ENCODE data around the gene TSR1.

DNA sequence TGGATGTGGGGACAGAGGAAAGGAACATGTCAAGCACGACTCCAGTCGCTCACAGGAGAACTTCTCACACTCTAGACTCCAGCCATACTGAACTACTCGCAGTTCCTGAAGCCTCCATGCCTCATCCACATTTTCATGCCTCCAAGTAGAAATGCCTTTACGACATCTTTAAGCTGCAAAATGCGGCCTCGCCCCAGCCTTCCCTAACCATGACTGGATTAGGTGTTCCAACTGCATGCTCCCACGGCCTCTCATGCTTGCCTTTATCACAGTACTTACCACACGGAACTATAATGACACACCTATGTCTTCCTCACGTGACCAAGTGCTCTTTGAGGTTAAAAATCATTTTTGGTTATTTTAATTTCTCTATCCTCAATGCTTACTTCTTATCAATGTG is 56.5 kb downstream of the TSR1 start:
- no peak for TF ChIP-seq EZH2 (IDR thresholded peaks at IDR 0.05; ENCODE audit: low read length, missing control alignments)
- no peak for TF ChIP-seq CTCF (conservative IDR thresholded peaks at IDR 0.05 in 1 of 2, IDR thresholded peaks at IDR 0.05 in 1 of 2; ENCODE audit: low read depth in 1 of 2, low read length in 2 of 2)
